Left renal cortex interstitium (tissue), 4 donors: ENCODE measurements around the gene HHIPL1. TPM values are rescaled to one million over a fixed set of nuclear protein-coding genes. Genes with fewer than 3 reads are reported as not detected.

Experiments used
- DNase-seq, 4 donors: peaks; one replicate each; pipeline ENCODE4 v3.0.0-alpha.2; 2013; ENCODE audit warnings: low read depth in 4 of 4, low spot score in 2 of 4, missing footprints in 1 of 4
- polyA plus RNA-seq, 4 donors: library from polyadenylated mRNA; unstranded; fragments of 120-200 nt; gene quantifications; one replicate each; pipeline ENCODE4 v1.2.1, GENCODE V29; 2013; ENCODE audit not compliant: insufficient read length in 4 of 4

Gene HHIPL1
- 1 to 10 TPM; 1.3 to 2.6 (median 1.9) TPM for polyA plus RNA-seq

DNA sequence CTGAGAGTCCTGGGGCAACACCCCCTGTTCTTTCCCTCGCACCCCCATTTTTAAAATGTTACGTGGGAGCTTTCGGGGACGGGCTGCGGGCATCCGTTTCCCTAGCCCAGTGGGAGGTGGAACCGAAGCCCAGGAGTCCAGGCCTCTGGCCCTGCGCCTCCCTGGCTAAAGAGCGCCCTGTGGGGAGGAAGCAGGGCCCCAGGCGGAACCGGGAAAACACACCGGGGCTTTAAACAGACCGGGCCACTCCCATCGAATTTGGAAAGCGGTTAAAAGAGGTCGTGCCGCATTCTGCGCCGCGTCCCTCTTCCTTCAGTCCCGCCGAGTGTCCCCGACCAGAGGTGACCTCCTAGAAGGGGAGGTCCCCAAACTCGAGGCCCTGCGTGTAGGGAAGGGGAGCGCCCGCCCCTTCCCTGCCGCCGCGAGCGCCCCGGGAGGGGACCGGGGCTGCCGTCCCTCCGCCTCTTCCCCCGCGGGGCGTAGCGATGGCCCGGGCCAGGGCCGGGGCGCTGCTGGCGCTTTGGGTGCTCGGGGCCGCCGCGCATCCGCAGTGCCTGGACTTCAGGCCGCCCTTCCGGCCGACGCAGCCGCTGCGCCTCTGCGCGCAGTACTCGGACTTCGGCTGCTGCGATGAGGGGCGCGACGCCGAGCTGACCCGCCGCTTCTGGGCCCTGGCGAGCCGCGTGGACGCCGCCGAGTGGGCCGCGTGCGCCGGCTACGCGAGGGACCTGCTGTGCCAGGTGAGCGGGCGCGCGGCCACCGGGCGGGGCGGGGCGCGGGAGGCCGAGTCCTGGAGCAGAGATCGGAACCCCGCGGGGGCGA lies at the start of gene HHIPL1:
Gene HHIPL1 (plus strand): TSS at position 407 of the 822 bp plus-strand sequence. CDS start 79 bp downstream, at position 486.
- no peak for DNase-seq

DNA sequence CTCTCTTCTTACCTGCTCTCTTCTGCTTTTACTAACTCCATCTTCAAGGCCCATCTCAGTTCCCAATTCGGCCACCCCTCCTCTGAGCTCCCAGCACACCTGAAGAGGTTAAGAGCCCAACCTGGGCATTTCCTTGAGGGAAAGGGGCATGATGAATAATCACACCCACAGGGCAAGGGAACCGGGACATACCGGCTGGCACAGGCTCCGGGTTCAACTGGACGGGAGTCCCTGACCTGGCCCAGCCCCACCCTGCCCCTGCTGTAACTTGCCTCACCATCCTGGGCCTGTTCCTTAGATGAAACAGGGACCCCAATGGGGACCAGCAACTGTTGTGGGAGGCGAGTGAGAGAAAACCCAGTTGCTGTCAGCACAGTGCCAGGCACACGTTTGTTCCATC lies 49.4 kb upstream of the HHIPL1 start:
- no peak for DNase-seq

DNA sequence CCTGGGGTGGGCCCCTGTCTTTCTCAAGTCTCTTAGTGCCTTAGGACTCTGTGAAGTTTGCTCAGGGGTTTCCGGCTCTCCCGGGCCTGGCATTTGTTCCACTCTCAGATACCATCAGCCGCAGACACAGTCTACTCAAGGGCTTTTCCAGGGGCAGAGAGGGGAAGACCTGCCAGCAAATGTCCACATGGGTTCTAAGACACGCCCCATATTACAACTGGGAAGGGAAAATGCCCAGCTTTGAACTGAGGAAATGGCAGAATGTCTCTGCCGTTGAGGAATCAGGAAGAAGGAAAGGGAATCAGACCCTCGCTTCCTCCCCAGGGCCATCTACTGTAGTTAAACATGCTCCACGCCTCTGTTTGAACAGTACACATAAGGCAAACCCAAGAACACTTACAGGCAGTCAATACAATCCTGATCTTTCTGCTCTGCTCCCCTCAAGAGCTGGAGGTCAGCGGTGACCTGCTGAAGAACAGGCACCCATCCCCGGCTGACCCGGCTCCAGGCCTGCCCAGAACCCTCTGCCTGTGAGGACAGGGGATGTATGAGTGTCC lies 48.8 kb upstream of the HHIPL1 start:
- no peak for DNase-seq

DNA sequence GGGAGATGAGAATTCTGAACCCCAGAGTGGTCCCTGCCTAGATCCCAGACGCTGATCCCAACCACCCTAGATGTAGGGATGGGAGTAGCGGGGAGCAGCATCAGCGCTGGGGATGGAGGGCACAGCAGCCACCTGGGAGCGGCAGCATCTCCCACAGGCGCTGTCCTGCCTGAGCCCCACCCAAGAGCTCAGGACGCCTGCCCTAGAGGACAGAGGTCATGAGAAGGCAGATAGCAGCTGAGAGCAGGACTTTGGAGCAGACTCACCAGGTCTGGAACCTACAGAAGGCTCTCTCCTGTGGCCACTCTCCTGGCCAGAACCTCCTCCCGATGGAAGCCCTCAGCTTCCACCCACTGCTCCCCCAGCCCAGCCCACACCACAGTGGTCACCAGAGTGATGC lies 48.2 kb upstream of the HHIPL1 start:
- DNase-seq: no peak

DNA sequence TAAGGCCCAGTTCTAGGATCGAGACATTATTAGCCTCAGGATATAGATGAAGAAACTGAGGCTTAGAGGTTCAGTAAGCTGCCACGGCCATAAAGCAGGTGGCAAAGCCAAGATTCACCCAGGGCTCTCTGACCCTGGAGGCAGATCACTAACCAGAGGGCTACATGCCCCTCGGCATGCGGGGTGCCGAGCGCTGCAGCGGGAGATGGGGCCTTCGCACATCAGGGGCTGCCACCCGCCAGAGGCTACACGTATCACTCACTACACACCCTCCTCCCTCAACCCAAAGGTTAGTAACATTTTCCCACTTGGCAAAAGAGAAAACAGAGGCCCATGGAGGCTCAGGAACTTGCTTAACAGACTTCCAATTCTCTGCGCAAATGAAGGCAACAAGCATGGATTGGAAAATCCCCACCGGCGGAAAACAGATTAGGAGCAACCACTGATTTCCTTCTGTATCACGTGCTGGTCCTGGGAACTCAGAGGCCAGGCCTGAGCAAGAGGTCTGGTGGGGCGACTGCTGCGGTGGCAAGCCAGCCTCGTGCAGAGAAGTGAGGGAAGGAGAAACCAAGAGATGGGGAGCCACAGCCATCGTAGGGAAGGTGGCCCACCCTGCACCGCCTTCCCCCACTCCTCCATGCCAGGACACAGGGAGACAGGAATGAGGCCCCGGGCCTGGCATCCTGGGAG lies 46.9 kb upstream of the HHIPL1 start:
- DNase-seq: no peak

DNA sequence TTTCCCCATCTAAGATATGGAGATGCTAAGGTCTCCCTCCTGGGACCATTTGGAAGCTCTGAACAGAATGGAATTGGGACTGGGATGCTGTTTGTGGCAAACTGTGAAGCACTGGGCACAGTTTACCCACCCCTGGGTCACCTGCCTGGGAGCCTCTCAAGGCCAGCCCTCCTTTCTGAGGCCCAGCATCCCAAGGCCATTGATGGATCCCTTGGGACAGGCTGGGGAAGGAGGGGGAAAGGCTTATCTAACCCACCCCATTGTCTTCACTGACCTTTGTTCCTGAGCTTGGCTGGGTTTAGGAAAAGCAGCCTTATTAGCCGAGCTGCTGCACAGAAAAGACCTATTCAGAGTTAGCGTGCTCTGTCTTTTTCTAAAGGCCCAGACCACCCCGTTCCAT lies 46.2 kb upstream of the HHIPL1 start:
- DNase-seq: no peak

DNA sequence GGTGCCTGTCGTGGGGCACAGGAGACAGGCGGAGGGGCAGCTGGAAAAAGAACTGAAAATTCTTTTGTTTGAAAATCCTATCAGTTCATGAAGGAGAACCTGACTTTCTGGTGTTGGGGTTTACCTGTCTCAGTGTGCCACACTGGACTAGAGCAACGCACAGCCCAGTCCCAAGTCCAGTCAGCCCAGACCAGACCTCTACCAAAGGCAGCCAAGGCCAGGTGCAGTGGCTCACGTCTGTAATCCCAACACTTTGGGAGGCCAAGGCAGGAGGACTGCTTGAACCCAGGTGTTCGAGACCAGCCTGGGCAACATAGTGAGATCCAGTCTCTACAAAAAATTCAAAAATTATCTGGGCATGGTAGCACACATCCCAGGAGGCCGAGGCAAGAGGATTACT lies 45.5 kb upstream of the HHIPL1 start:
- DNase-seq: no peak

DNA sequence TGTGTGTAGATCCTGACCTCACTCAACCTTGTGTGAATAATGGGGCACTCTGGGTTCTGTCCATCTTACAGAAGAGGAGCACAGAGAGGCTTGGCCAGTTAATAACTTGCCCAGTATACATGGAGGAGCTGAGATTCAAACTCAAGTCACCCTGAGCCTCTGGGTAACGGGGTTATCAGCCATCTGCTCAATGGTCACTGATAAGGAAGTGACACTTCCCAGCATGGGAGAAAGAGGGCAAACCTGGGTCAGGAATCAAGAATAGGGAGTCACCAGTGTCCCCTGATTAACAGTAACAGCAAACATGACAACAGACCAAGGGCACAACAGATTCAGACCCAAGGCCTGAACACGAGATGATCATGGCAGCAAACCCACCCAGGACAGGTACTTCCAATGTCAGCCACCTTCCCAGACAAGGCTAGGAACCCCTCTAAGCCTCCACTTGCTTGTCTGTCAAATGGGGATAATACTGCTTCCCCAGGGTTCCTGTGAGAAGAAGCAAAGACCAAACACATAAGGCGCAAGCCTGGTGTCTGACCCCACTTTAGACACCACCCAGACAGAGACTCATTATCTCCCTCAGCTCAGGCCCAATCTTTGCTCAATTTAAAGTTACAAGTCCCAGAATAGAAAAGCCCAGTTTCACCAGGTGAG lies 44.6 kb upstream of the HHIPL1 start:
- DNase-seq: no peak

DNA sequence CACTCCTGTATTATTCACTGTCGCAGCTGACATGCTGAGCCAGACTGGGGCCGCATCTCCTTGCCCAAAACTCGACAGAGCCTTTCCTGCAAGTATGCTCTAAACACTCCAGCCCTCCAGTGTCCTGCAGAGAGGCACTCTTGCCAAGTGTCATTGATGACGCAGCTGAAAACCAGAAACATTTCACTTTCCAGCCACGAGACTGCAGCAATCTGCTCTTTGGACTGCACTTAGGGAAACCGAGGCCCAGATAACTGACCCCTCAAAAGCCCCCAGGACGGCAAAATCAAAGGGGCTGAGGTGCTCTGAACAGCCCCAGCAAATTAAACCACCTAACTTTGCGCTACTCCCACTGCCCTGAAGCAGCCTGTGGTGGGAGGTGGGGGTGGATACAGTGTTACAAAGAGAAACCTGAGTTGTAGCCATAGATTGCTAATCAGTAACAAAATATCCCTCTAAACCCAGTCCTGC lies 43.5 kb upstream of the HHIPL1 start:
- no peak for DNase-seq

DNA sequence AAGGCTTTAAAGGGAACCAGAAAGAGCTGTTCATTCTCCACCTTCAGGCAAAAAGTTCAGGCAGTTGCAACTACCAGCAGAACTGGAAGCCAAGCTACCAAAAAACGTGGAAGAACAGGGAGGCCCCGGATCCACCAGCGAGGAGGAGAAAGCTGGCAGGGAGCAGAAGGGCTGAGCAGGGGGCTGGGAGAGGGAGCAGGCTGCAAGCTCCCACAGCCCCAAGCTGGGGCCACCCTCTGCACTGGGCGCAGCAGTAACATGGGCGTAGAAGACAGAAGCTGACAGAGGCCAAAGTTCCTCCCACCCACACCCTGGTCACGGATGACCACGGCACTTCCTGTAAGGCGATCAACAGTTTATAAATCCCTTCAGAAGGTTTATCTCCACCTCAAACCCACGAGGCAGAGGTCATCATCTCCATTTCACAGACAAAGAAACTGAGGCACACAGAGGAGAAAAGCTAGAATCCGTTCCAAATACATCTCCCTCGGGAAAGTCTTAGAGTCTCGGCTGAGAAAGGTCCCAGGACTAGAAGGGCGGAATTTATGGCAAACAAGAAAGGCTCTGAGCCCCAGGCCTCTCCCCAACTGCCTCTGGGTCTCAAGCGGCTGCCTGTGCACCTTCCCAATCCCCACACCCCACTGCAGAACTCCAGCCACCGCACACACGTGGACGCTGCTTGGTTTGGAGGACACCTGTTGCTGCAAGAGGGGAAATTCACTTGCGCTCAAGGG lies 42.7 kb upstream of the HHIPL1 start:
- DNase-seq: no peak

DNA sequence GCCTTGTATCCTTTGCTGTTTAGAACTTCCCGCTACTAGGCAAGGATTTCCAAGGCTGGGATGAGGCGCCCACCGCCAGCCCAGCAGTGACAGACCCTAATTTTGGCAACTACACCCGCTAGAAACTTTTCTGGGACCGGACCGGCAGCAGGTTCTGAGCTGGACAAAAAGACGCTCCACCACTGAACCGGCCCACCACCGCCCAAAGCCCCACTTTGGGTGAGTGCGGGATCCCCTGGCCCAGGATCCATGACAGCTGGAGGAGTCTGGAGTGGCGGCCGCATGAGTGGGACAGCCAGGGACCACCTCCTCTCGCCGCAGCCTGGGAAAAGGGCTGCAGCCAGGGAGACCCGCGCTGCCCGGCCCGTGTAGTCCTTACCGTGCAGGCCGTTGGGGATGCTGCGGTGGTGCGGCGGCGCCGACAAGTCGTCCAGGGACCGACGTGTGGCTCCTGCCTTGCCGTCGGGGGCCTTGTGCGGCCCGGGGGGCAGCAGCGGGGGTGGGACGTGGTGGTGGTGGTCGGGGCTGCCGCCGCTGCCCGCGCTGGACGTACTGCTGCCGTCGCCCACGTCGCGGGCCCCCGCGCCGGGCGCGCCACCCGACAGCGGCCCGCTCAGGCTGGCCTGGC lies 42.0 kb upstream of the HHIPL1 start:
- DNase-seq: no peak

DNA sequence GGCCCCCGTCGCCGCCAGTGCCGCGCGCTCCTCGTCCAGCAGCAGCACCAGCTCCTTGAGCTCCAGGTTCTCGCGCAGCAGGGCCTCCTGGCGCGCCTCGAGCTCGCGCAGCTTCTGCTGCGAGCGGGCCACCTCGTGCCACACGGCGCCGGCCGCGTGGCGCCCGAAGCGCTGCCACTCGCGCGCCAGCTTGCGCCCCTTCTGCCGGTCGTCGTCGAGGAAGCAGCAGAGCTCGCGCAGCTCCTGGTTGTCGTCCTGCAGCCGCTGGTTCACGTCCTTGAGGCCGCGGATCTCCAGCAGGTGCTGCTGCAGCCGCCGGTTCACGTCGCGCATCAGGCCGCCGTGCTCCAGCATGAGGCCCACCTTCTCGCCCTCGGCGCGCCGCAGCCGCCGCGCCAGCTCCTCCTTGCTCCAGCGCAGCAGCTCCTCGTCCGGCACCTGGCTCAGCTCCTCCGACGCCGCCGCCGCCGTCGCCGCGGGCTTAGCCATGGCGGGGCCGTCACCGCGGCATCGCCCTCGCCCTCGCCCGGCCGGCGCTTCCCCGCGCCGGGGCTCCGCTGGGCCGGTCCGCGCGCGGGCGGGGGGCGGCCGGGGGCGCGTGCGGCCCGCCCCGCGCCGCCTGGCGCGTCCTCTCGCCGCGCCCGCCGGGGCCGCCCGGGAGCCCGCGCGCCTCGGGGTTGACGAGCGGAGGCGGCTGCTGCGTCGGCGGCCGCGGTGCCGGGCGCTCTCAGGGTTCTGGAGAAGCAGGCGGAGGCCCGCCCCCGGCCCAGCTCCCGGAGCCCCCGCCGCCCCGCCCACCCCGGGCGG lies 41.3 kb upstream of the HHIPL1 start, which contains the start of gene CCDC85C:
Gene CCDC85C (minus strand): TSS at position 737 of the 807 bp plus-strand sequence. CDS start 248 bp downstream, at position 489.
- DNase-seq: no peak

DNA sequence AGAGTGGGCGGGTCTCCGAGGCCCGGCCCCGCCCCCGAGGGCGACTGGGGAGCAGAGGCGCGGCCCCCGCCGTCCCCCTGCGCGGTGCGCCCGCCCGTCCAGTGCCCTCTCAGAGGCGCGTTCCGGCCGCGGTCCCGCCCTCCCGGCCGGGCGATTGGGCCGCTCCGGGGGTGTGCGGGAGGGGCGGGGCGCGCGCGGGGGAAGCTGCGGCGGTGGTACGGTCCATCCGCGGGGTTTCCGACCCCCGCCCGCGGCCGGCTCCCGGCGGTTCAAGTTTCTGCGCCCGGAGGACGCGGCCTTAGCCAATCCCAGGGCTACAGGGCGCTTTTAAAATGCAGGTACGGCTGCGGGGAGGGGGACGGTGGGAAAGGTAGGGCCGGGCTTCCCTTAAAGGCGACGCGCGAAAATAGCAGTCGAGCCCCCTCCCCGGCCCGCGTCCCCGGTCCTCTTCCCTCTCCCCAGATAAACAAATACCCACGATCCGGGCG lies 40.6 kb upstream of the HHIPL1 start:
- peak; percentile 68 to 91 (median 88) for DNase-seq

DNA sequence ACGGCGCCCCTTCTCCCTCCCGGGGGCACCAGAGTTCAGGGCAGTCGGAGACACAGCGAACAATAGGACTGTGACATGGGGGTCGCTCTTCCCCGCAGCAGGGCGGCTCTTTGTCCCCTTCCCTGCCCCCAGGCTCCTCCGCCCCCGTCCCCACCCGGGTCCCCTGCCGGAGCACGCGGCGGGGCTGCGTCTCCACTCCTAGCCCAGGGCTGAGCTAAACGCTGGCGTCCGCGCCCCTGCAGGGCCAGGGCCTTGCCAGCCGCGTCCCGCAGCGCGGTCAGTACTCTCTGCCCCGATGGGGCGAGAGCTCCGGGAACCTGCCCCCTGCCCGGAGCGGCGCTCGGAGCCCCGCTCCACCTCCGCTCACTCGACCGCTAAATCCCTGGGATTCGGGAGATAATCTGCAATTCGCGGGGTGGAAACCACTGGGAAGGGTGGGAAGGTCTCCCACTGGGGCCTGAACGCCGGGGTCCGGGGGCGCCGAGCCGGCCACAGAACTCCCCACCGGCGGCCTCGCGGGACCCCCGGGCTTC lies 40.1 kb upstream of the HHIPL1 start:
- DNase-seq: no peak

DNA sequence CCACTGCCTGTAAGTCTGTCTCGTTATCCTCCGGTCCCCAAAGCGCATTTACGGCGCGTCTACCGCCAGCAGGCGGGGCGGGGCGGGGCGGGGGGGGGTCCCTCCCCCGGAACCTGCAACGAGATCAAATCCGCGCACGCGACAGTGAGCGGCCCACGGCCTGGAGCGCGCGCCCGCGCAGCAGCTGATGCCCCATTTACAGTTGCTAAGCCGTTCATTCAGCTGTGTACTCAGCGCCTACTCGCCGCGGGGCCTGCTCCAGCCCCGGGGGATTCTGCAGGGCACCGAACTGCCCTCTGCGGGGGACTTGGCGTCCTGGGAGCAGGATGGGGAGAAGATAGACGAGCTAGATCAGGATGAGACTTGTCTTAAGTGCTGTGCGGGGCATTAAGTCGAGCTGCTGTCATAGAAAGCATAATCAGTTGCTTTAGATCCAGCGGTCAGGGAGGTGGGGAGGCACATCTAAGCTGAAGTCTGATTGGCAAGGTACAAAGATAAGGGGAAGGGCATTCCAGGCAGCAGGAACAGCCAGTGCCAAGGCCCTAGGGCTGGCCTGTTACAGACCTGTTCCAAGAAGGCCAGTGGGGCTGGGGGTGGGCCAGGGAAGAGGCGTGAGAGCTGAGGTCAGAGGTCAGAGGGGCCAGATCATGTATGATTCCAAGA lies 39.5 kb upstream of the HHIPL1 start:
- DNase-seq: no peak

DNA sequence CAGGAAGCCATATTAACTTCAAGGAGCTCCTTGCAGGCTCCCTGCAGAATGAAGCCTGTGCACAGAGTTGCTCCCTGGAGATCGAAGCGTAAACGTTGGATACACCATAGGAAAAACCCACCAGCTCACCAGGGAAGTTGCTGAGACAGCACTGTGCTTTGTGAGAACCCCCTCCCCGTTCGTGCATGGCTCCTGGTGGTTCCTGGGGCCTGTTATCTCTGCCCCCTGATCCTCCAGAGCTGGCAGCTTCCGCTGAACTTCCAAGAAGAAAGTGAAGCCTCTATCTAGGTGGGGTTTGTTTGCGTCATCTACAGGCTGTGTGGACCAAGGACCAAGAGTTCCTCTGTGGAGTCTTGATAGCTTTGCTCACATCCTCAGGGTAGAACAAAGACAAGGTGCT lies 38.6 kb upstream of the HHIPL1 start:
- DNase-seq: no peak

DNA sequence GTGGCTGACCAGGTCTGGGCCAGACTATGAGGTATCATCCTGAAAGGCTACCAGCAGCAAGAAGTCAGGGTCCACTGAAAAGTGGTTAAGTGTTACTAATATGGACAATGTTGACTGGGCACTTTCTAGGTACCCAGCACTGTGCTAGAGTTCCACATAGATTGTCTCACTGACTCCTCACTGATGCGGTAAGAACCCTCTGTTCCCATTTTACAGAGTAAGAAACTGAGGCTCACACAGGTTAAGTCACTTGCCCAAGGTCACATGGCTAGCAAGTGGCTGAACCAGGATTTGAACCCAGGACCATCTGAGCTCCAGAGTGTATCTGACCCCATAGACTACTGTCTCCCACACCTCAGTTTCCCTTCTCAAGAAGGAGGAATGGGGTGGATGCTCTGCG lies 36.3 kb upstream of the HHIPL1 start:
- no peak for DNase-seq
